ENCODE measurements around the gene ICA1. TPM values are rescaled to one million over a fixed set of nuclear protein-coding genes. Genes with fewer than 3 reads are reported as not detected.
"Not testable (repeated sequence)": the region's sequence is repeated elsewhere in the genome, so short reads cannot be mapped to it uniquely, and the experiment has no call there.

The ICA1 gene
- total RNA-seq, 1 donor from 2014 or later = 37.1 TPM

- intact Hi-C loops (cut with DNase I) = no loop called here
- no peak for ATAC-seq (ENCODE audit: poor library complexity)
Observed at GRCh38 chr7:8094164-8095140, 167.5 kb downstream of the ICA1 start.

GRCh38 chr7:8092140-8092539, 169.8 kb downstream of the ICA1 start:
- DNase-seq (no peak), ATAC-seq (ENCODE audit: poor library complexity) (no peak)
- intact Hi-C loops (cut with DNase I) = no loop called here

More at GRCh38 chr7:8094164-8095140, 167.5 kb downstream of the ICA1 start:
- DNase-seq = no peak

GRCh38 chr7:8089036-8089780, 172.8 kb downstream of the ICA1 start:
- intact Hi-C loops (cut with DNase I) = no loop called here
- ATAC-seq (ENCODE audit: poor library complexity) = no peak
- DNase-seq = no peak

GRCh38 chr7:8086239-8086638, 175.7 kb downstream of the ICA1 start:
- intact Hi-C loops (cut with DNase I) = no loop called here
- DNase-seq = no peak
- no peak for ATAC-seq (ENCODE audit: poor library complexity)

GRCh38 chr7:8085420-8085819, 176.5 kb downstream of the ICA1 start:
- ATAC-seq (ENCODE audit: poor library complexity) (no peak), DNase-seq (no peak)
- intact Hi-C loops (cut with DNase I) = no loop called here

GRCh38 chr7:8084836-8085235, 177.1 kb downstream of the ICA1 start:
- DNase-seq (no peak), ATAC-seq (ENCODE audit: poor library complexity) (no peak)
- intact Hi-C loops (cut with DNase I) = no loop called here

GRCh38 chr7:8082762-8083161, 179.2 kb downstream of the ICA1 start:
- DNase-seq = no peak
- no peak for ATAC-seq (ENCODE audit: poor library complexity)
- intact Hi-C loops (cut with DNase I) = no loop called here

- no peak for ATAC-seq (ENCODE audit: poor library complexity)
- DNase-seq = no peak
- intact Hi-C loops (cut with DNase I) = no loop called here
Observed at GRCh38 chr7:8078418-8078817, 183.5 kb downstream of the ICA1 start.

- intact Hi-C loops (cut with DNase I) = no loop called here
- no peak for DNase-seq
- no peak for ATAC-seq (ENCODE audit: poor library complexity)
Observed at GRCh38 chr7:8070451-8071180, 191.4 kb downstream of the ICA1 start.

GRCh38 chr7:8068892-8069686, 192.9 kb downstream of the ICA1 start:
- intact Hi-C loops (cut with DNase I) = no loop called here
- DNase-seq (peak; percentile 50), ATAC-seq (ENCODE audit: poor library complexity) (peak; percentile 87)

GRCh38 chr7:8065356-8065813, 196.6 kb downstream of the ICA1 start:
- intact Hi-C loops (cut with DNase I) = no loop called here
- DNase-seq (no peak), ATAC-seq (ENCODE audit: poor library complexity) (no peak)

GRCh38 chr7:8064828-8065227, 197.1 kb downstream of the ICA1 start:
- ATAC-seq (ENCODE audit: poor library complexity) = no peak
- DNase-seq = no peak
- intact Hi-C loops (cut with DNase I) = no loop called here

GRCh38 chr7:8063706-8064297, 198.2 kb downstream of the ICA1 start:
- ATAC-seq (ENCODE audit: poor library complexity) = no peak
- DNase-seq = no peak
- intact Hi-C loops (cut with DNase I) = no loop called here

GRCh38 chr7:8063300-8063699, 198.7 kb downstream of the ICA1 start:
- ATAC-seq (ENCODE audit: poor library complexity); DNase-seq; intact Hi-C loops (cut with DNase I): not testable (repeated sequence)
